Astrocyte of the spinal cord (primary cell): ENCODE measurements around the gene GNGT1.

ENCODE experiments used
- DNase-seq: peaks from one replicate; pipeline ENCODE4 v3.0.0; 2011; ENCODE audit warnings: low read depth, low spot score
- H3K4me3 ChIP-seq: 2 replicates; pipeline ENCODE4 v1.5.1; 2011; ENCODE audit warnings: low read depth, mild to moderate bottlenecking, low read length, moderate library complexity
- in situ Hi-C: cut with HindIII; loops from 2 replicates; pipeline ENCODE4 v1.10.0; 2017; ENCODE audit warnings: low sequenced_read_pairs
- TF ChIP-seq, protein P1 (sequence below): IDR thresholded peaks from 2 replicates; pipeline ENCODE4 v1.5.1; 2012; ENCODE audit warnings: low read depth, mild to moderate bottlenecking, low read length, inconsistent platforms

GNGT1 gene

DNA sequence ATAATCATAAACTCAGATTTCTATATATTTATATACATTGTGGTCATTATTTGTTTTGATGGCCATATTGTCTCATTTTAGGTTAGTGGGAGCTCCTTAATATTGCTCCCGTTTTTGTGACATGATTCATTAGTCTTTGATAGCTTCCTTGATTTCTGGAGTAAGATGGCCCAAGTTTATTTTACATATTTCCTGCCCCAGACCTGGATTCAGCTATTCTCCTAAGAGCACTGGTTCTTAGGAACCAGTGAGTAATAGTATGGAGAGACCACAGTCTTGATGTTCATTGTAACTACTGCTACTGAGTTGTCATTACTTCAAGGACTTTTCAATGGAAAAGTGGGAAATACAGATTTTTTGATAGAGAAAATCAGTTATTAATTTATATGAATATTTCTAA, 21.8 kb upstream of the GNGT1 start:
- TF ChIP-seq, protein P1, sequence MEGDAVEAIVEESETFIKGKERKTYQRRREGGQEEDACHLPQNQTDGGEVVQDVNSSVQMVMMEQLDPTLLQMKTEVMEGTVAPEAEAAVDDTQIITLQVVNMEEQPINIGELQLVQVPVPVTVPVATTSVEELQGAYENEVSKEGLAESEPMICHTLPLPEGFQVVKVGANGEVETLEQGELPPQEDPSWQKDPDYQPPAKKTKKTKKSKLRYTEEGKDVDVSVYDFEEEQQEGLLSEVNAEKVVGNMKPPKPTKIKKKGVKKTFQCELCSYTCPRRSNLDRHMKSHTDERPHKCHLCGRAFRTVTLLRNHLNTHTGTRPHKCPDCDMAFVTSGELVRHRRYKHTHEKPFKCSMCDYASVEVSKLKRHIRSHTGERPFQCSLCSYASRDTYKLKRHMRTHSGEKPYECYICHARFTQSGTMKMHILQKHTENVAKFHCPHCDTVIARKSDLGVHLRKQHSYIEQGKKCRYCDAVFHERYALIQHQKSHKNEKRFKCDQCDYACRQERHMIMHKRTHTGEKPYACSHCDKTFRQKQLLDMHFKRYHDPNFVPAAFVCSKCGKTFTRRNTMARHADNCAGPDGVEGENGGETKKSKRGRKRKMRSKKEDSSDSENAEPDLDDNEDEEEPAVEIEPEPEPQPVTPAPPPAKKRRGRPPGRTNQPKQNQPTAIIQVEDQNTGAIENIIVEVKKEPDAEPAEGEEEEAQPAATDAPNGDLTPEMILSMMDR: no peak
- no peak for DNase-seq
- H3K4me3 ChIP-seq: no peak overlapping the region
- in situ Hi-C loops: no loop called here

DNA sequence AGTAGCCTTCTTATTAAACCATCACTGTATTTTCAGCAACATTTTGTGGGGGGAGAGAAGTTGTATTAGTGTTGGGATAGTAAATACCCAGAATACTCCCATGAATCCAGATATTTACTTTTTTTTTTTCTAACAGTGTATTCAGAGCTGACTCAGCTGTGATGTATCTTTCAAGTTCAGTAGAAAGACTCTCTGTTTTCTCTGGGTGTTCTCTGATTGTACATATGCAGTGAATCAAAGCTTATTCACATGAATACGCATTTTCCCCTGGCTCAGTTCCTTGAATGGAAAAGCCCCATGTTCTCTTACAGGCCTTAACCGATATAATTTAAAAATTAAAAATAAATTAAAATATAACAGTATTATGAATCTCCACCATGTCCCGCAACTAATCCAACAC, 17.1 kb upstream of the GNGT1 start:
- in situ Hi-C loops: no loop called here

DNA sequence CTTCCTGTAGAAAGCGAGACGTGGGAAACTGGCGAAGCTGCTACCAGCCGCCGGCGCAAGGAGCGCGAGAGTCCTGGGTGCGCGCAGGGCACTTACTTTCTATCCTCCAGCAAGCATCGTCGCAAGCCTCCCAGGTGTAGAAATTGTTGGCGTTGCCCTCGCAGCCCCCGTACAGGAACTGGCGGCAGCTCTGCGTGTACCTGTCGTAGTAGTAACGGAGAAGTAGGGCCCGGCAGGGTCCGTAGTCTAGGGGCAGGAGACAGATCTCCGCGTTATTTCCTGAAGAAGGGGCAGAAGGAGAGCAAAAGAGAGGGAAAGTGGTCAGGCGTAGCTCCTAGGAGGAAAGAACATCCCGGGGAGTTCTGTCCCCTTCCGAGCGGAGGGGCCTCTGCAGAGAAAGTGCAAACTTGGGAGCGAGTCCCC, 16.3 kb upstream of the GNGT1 start:
- in situ Hi-C loops: no loop called here
- peak; percentile 73 for DNase-seq

More for the DNA sequence above, 17.1 kb upstream of the GNGT1 start:
- peak; percentile 80 for DNase-seq
- TF ChIP-seq, protein P1: no peak
- H3K4me3 ChIP-seq: peak overlapping the region; percentile 66

DNA sequence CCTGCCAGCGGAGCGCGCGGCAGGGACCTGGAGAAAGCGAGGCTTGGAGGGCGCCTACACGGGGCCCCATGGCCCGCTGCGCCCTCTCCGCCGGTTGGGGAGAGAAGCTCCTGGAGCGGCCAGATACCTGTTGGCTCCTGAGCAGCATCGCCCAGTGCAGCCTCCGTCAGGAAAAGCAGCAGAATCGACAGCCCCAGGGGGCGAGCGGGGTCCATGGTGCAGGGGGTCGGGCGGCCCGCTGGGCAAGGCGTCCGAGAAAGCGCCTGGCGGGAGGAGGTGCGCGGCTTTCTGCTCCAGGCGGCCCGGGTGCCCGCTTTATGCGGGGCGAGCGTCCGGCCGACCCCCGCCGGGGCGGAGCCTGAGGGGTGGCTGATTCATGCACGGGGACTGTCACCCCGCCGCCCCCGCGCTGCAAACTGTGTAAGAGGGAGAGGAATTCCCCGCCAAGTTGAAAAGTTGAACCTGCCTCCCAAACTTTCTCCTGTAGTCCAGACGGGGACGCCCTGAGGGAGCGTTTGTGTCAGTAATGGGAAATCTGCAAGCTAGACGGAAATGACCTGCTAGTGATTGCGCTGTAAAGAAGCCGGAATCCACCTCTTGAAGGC, 15.8 kb upstream of the GNGT1 start, which contains the start of gene TFPI2:
TSS of gene TFPI2 (minus strand) at position 290 of the 605 bp plus-strand sequence. CDS start at position 215, 75 bp downstream.
- DNase-seq: peak; percentile 57
- TF ChIP-seq, protein P1: peak; percentile 17
- in situ Hi-C loops: no loop called here
- peak within 1 kb of the TSS; percentile 66 for H3K4me3 ChIP-seq

More for the DNA sequence above, 16.3 kb upstream of the GNGT1 start:
- TF ChIP-seq, protein P1: peak; percentile 6
- peak overlapping the region; percentile 66 for H3K4me3 ChIP-seq

DNA sequence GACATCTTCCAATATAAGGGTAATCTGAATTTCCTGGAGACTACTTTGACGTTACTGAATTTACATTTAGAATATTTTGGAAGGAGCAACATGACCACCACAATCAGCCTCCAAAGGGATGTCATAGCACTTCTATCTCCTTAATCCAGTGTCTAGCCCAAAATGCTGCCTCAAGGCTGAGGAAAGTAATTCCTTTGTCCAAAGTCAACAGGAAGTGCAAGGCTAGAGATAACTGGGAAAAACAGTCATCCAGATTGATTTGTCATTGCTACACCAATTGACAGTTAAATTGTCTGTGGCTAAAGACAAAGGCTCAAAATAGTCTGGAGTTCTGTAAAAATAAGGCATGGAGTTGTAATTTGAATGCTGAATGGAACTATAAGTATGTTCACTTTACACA, 11.9 kb upstream of the GNGT1 start:
- H3K4me3 ChIP-seq: no peak overlapping the region
- TF ChIP-seq, protein P1: no peak
- in situ Hi-C loops: no loop called here
- DNase-seq: no peak

DNA sequence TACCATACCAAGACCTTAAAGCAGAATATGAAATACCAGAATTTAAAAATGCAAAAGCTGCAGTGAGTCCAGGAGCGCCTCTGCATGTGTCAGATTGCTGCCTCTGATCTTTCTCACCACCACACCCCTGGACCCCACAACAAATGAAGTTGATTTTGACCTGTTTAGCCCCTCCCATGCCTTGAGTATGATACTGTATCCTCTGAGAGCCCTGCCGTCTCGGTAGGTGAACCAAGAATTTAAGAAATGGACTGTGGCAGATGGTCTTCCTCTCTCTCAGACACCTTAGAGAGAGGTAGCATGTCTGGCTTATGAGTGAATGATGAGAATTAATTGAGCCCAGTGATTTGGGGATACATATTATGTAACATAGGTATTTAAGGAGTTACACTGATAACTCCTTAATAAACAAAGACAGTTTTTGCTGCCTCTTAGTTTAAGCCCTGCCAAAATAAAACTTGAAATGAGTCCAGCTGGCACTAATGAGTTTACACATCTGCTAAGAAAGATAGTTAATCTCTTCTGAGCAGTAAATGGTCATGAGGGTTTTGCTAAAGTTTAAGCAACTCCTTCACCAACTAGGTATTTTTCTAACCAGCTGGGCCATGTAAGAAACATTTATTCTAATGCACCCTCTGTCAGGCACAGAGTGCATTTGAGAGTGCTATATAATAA, 11.3 kb upstream of the GNGT1 start:
- in situ Hi-C loops: no loop called here
- DNase-seq: no peak
- TF ChIP-seq, protein P1: no peak
- H3K4me3 ChIP-seq: no peak overlapping the region
